Ishikawa (cell line): Measurements from ENCODE around the gene CBLIF.

Source experiments
- CEBPB ChIP-seq: IDR thresholded peaks from 2 replicates; pipeline ENCODE4 v1.6.1; 2012
- CREB1 ChIP-seq: IDR thresholded peaks from 2 replicates; pipeline ENCODE4 v1.6.1; 2012; ENCODE audit warnings: low read depth
- EGR1 ChIP-seq: IDR thresholded peaks from 2 replicates; pipeline ENCODE4 v1.6.1; 2012
- EP300 ChIP-seq: IDR thresholded peaks from 2 replicates; pipeline ENCODE4 v1.6.1; 2012; ENCODE audit warnings: borderline replicate concordance
- FOXM1 ChIP-seq: IDR thresholded peaks from 2 replicates; pipeline ENCODE4 v1.6.1; 2012; ENCODE audit warnings: low read depth, borderline replicate concordance
- NFIC ChIP-seq: IDR thresholded peaks from 2 replicates; pipeline ENCODE4 v1.6.1; 2012
- RAD21 ChIP-seq: IDR thresholded peaks from 2 replicates; pipeline ENCODE4 v1.6.1; 2012; ENCODE audit warnings: low read depth
- REST ChIP-seq: IDR thresholded peaks from 2 replicates; pipeline ENCODE4 v1.6.1; 2012; ENCODE audit warnings: low read depth, mild to moderate bottlenecking
- TAF1 ChIP-seq: IDR thresholded peaks from 2 replicates; pipeline ENCODE4 v1.6.1; 2012; ENCODE audit warnings: low read depth, mild to moderate bottlenecking
- TCF12 ChIP-seq: IDR thresholded peaks from 2 replicates; pipeline ENCODE4 v1.6.1; 2012; ENCODE audit warnings: low read depth
- TEAD4 ChIP-seq: IDR thresholded peaks from 2 replicates; pipeline ENCODE4 v1.6.1; 2012
- USF1 ChIP-seq: IDR thresholded peaks from 2 replicates; pipeline ENCODE4 v1.6.1; 2012
- YY1 ChIP-seq: IDR thresholded peaks from 2 replicates; pipeline ENCODE4 v1.6.1; 2012; ENCODE audit warnings: low read depth
- ZBTB7A ChIP-seq: IDR thresholded peaks from 2 replicates; pipeline ENCODE4 v1.6.1; 2012; ENCODE audit warnings: low read depth
- TF ChIP-seq, protein P1 (sequence below): IDR thresholded peaks from 2 replicates; pipeline ENCODE4 v1.6.1; 2012

CBLIF gene

DNA sequence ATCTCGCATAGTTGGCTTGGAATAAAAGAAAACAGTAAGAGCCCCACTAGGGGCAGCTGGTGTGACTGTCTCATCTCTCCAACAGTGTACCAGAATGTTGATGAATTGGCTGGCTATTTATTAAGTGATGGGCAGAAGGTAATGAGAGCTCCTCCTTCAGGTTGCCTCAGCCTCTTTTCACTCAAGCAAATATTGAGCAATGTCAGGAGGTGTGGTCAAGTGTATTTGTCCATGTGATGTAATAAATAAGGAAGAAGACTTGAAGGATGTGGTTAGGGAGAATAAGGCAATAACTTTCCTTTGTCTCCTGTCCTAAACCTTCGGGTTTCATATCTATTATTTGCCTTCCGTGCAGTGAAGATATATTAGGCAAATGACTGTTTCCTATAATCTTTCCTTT, 21.1 kb upstream of the CBLIF start, which contains the start of gene TCN1:
TCN1 (minus strand) TSS at position 91 of the 400 bp plus-strand sequence; CDS start at position 74, 17 bp downstream.
- TF ChIP-seq USF1 (no peak), CEBPB (peak; percentile 45; the same call in 1 of the 2 replicates), EGR1 (no peak), EP300 (no peak)

- no peak for TF ChIP-seq EGR1
- TF ChIP-seq YY1: no peak
- TF ChIP-seq TCF12: no peak
- TF ChIP-seq TAF1: no peak
- no peak for TF ChIP-seq REST
- TF ChIP-seq, protein P1, sequence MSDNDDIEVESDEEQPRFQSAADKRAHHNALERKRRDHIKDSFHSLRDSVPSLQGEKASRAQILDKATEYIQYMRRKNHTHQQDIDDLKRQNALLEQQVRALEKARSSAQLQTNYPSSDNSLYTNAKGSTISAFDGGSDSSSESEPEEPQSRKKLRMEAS: no peak
- no peak for TF ChIP-seq CEBPB
- no peak for TF ChIP-seq NFIC
- no peak for TF ChIP-seq ZBTB7A
- TF ChIP-seq USF1: no peak
- TF ChIP-seq CREB1: no peak
- TF ChIP-seq EP300: no peak
- no peak for TF ChIP-seq FOXM1
- TF ChIP-seq TEAD4: no peak
- TF ChIP-seq RAD21: no peak
These were observed 19.7 kb upstream of the CBLIF start for GRCh38 chr11:59865031-59865430.

- TF ChIP-seq, protein P1: no peak
- TF ChIP-seq EGR1: no peak
These were observed 17.0 kb upstream of the CBLIF start for GRCh38 chr11:59862252-59862651.

- TF ChIP-seq, protein P1: no peak
- TF ChIP-seq NFIC (no peak), ZBTB7A (no peak)
These were observed 14.4 kb upstream of the CBLIF start for GRCh38 chr11:59859673-59860072.

DNA sequence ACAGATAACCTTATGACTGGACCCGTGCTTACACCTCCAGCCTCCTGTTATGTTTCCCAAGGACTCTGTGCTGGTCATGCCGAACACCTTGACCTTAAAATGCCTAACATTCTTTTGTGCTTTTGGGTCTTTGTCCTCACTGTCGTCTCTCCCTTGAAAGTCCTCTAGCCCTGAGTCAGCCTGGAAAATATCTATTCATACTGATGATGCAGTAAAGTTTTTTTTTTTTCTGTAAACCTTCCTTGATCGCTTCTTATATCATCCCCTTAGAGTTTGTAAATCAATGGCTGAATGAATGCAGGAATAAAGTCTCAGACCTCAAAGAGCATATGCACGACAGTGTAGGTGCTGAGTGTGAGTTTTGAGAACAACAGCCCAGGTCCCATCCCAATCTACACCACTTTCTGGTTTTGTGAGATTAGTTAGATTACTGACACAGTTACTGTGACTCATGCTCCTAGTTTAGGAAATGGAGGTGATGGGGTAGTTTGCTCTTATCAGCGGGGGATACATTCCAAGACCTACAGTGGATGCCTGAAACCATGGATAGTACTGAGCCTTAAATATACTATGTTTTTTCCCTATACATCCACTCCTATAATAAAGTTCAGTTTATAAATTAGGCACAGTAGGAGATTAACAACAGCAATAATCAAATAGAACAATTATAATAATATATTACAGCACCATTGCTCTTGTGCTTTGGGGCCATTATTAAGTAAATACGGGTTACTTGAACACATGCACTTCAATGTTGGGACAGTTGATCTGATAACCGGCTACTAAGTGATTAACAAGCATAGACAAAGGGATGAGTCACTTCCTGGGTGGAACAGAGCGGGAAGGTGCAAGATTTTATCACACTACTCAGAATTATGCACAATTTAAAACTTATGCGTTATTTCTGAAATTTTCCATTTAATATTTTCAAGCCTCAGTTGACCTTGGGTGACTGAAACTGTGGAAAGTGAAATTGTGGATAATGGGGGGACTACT, 12.4 kb upstream of the CBLIF start:
- TF ChIP-seq EP300 (no peak), FOXM1 (no peak), ZBTB7A (no peak), TEAD4 (no peak), CREB1 (no peak), RAD21 (no peak), EGR1 (no peak), TCF12 (no peak), CEBPB (no peak), NFIC (no peak), REST (no peak), USF1 (no peak), TAF1 (no peak), YY1 (no peak)
- TF ChIP-seq, protein P1: no peak

DNA sequence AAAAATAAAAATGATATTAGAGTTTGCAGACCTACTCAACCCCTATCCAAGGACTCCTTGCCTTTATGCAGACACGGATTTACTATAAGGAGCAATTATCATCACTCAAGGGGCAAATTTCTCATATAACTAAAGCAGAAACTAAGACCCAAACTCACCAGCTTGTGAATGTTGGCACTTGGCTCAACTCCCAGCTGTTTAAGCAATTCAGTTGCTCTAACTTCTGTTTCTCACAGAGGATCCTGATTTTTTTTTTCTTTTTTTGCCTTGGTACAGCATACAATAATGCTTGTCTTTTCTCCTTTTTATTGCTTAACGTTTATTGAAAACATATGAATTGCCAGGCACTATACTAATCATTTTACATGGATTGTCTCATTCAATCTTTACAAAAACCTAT, 9.6 kb upstream of the CBLIF start:
- TF ChIP-seq CREB1 (no peak), TAF1 (no peak), RAD21 (no peak), TEAD4 (no peak), YY1 (no peak), CEBPB (no peak), TCF12 (no peak), REST (no peak), FOXM1 (no peak), ZBTB7A (no peak), EGR1 (no peak), NFIC (no peak), USF1 (no peak), EP300 (no peak)
- TF ChIP-seq, protein P1: no peak
